ENCODE measurements around the gene CDK14.

Gene CDK14

DNA sequence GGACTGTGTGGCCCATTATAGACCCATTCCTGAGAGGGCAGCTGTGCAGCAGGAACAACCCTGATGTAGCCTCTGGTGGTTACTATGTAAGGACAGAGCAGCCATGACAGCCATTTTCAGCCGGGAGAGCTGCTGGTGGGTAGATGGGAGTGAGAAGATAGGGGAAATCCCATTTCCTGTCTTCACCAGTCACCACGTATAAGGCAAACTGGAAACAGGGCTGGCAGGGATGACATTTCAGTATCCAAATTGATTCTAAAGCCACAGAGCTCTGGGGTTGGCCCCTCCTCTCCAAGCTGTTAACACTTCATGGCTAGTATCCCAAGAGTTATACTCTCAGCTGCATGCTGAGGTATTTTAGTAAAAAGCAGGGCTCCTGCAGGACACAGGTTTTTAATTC lies 652.9 kb downstream of the CDK14 start:
- Histone ChIP-seq H3K4me3 (replicated peaks; ENCODE audit: insufficient read depth, low read length) (no peak overlapping the region), H3K27me3 (ENCODE audit: insufficient read depth, poor library complexity, severe bottlenecking) (no peaks in the 10 kb centered on the region), H3K27ac (replicated peaks) (no peak overlapping the region)
- TF ChIP-seq CTCF (IDR thresholded peaks at IDR 0.05; ENCODE audit: insufficient read depth, low read length) (no peak), SPI1 (IDR thresholded peaks at IDR 0.05; ENCODE audit: borderline replicate concordance, low read depth) (no peak), POLR2AphosphoS5 (IDR thresholded peaks at IDR 0.05; ENCODE audit: low read depth) (no peak), GABPA (IDR thresholded peaks at IDR 0.05; ENCODE audit: low read depth) (no peak)
- TF ChIP-seq, protein P1, sequence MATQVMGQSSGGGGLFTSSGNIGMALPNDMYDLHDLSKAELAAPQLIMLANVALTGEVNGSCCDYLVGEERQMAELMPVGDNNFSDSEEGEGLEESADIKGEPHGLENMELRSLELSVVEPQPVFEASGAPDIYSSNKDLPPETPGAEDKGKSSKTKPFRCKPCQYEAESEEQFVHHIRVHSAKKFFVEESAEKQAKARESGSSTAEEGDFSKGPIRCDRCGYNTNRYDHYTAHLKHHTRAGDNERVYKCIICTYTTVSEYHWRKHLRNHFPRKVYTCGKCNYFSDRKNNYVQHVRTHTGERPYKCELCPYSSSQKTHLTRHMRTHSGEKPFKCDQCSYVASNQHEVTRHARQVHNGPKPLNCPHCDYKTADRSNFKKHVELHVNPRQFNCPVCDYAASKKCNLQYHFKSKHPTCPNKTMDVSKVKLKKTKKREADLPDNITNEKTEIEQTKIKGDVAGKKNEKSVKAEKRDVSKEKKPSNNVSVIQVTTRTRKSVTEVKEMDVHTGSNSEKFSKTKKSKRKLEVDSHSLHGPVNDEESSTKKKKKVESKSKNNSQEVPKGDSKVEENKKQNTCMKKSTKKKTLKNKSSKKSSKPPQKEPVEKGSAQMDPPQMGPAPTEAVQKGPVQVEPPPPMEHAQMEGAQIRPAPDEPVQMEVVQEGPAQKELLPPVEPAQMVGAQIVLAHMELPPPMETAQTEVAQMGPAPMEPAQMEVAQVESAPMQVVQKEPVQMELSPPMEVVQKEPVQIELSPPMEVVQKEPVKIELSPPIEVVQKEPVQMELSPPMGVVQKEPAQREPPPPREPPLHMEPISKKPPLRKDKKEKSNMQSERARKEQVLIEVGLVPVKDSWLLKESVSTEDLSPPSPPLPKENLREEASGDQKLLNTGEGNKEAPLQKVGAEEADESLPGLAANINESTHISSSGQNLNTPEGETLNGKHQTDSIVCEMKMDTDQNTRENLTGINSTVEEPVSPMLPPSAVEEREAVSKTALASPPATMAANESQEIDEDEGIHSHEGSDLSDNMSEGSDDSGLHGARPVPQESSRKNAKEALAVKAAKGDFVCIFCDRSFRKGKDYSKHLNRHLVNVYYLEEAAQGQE (IDR thresholded peaks at IDR 0.05; ENCODE audit: insufficient replicate concordance, low read depth): no peak
- DNase-seq (ENCODE audit: low read depth in 1 of 2, low spot score in 1 of 2): no peak

DNA sequence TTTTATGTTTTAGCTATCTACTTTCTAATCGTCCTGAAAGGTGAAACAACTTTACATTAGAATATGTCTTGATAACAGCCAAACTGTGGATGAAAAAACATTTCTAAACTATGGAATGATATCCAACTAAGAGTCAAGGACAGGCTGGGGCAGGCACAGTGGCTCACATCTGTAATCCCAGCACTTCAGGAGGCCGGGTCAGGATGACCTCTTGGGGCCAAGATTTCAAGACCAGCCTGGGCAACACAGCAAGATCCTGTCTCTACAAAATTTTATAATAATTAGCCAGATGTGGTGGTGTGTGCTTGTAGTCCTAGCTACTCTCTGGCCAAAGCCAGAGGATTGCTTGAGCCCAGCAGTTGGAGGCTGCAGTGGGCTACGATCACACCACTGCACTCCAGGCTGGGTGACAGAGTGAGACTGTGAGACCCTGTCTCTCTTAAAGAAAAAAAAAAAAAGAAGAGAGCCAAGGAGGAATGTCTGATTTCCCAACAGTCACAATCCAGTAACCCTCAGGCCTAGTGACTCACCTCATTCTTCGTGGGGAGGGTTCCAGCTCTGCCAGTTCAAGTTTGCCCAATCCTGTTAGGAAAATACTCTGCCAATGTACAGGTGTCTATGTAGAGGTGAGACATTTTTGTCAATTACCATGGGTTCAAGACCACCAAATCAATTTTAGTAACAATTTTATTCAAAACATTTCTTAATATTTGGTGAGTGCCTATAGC lies 653.5 kb downstream of the CDK14 start:
- no peaks in the 10 kb centered on the region for H3K27me3 ChIP-seq (ENCODE audit: insufficient read depth, poor library complexity, severe bottlenecking)
- H3K4me3 ChIP-seq (replicated peaks; ENCODE audit: insufficient read depth, low read length): no peak overlapping the region
- no peak for TF ChIP-seq CTCF (IDR thresholded peaks at IDR 0.05; ENCODE audit: insufficient read depth, low read length)
- TF ChIP-seq, protein P1 (IDR thresholded peaks at IDR 0.05; ENCODE audit: insufficient replicate concordance, low read depth): no peak
- no peak for TF ChIP-seq GABPA (IDR thresholded peaks at IDR 0.05; ENCODE audit: low read depth)
- no peak for TF ChIP-seq POLR2AphosphoS5 (IDR thresholded peaks at IDR 0.05; ENCODE audit: low read depth)
- TF ChIP-seq SPI1 (IDR thresholded peaks at IDR 0.05; ENCODE audit: borderline replicate concordance, low read depth): no peak
- H3K27ac ChIP-seq (replicated peaks): no peak overlapping the region
- no peak for DNase-seq (ENCODE audit: low read depth in 1 of 2, low spot score in 1 of 2)

DNA sequence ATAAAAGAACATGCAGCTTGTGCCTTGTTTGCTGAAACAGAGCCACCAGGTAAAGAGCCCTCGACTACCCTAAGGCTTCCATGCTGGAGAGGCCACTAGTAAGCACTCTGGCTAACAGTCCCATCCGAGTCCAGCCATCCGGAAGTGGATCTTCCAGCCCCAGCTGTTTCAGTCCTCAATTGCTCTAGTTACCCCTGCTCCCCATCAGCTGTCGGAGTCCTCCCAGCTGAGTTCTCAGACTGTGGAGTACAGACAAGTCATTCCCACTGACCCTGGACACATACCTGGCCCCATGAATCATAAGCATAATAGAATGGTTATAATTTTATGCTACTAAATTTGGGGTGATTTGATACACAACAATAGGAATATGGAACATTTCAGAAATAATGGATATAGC lies 654.6 kb downstream of the CDK14 start:
- Histone ChIP-seq H3K4me3 (replicated peaks; ENCODE audit: insufficient read depth, low read length) (no peak overlapping the region), H3K27ac (replicated peaks) (no peak overlapping the region), H3K27me3 (ENCODE audit: insufficient read depth, poor library complexity, severe bottlenecking) (no peaks in the 10 kb centered on the region)
- no peak for TF ChIP-seq GABPA (IDR thresholded peaks at IDR 0.05; ENCODE audit: low read depth)
- TF ChIP-seq, protein P1 (IDR thresholded peaks at IDR 0.05; ENCODE audit: insufficient replicate concordance, low read depth): no peak
- TF ChIP-seq SPI1 (IDR thresholded peaks at IDR 0.05; ENCODE audit: borderline replicate concordance, low read depth): no peak
- no peak for TF ChIP-seq POLR2AphosphoS5 (IDR thresholded peaks at IDR 0.05; ENCODE audit: low read depth)
- no peak for TF ChIP-seq CTCF (IDR thresholded peaks at IDR 0.05; ENCODE audit: insufficient read depth, low read length)
- DNase-seq (ENCODE audit: low read depth in 1 of 2, low spot score in 1 of 2): no peak
